Endodermal cell (in vitro differentiated cells): ENCODE measurements around the gene SLC1A6. TPM values are rescaled to one million over a fixed set of nuclear protein-coding genes. Genes with fewer than 3 reads are reported as not detected.

Experiments used
- DNase-seq: peaks from one replicate; pipeline ENCODE4 v3.0.0-alpha.2; 2017
- H3K27ac ChIP-seq: 2 replicates; pipeline ENCODE4 v1.5.1; 2013; ENCODE audit warnings: mild to moderate bottlenecking, low read depth, low read length, moderate library complexity
- H3K27me3 ChIP-seq: 2 replicates; pipeline ENCODE4 v1.6.1; 2013; ENCODE audit warnings: mild to moderate bottlenecking, low read length, moderate library complexity; ENCODE audit not compliant: insufficient read depth, control insufficient read depth, poor library complexity, severe bottlenecking
- H3K36me3 ChIP-seq: 2 replicates; pipeline ENCODE4 v1.7.0; 2013; ENCODE audit warnings: mild to moderate bottlenecking, low read length, moderate library complexity; ENCODE audit not compliant: control insufficient read depth, insufficient read depth
- H3K4me1 ChIP-seq: one replicate; pipeline ENCODE4 v1.7.0; 2013; ENCODE audit warnings: low read length; ENCODE audit not compliant: control insufficient read depth, insufficient read depth
- H3K4me3 ChIP-seq: 2 replicates; pipeline ENCODE4 v1.5.1; 2013; ENCODE audit warnings: mild to moderate bottlenecking, low read length, moderate library complexity
- H3K9ac ChIP-seq: 2 replicates; pipeline ENCODE4 v1.6.1; 2013; ENCODE audit warnings: mild to moderate bottlenecking, low read length, moderate library complexity; ENCODE audit not compliant: poor library complexity, severe bottlenecking; ENCODE audit errors: extremely low read depth
- H3K9me3 ChIP-seq: 2 replicates; pipeline ENCODE4 v1.6.1; 2013; ENCODE audit warnings: mild to moderate bottlenecking, low read length, moderate library complexity; ENCODE audit not compliant: control insufficient read depth
- H3K27ac Mint-ChIP-seq: 2 replicates; pipeline ENCODE4 v1.8.0; 2020; ENCODE audit warnings: mixed read lengths
- H3K27me3 Mint-ChIP-seq: 2 replicates; pipeline ENCODE4 v1.8.0; 2021; ENCODE audit warnings: mild to moderate bottlenecking, mixed read lengths; ENCODE audit not compliant: insufficient read depth
- H3K36me3 Mint-ChIP-seq: 2 replicates; pipeline ENCODE4 v1.8.0; 2020; ENCODE audit warnings: low read depth, mixed read lengths
- H3K4me1 Mint-ChIP-seq: 2 replicates; pipeline ENCODE4 v1.8.0; 2020; ENCODE audit warnings: mixed read lengths
- H3K4me3 Mint-ChIP-seq: 2 replicates; pipeline ENCODE4 v1.8.0; 2020; ENCODE audit warnings: mild to moderate bottlenecking, moderate library complexity, mixed read lengths
- H3K9me3 Mint-ChIP-seq: 2 replicates; pipeline ENCODE4 v1.8.0; 2020; ENCODE audit warnings: mild to moderate bottlenecking, mixed read lengths
- CTCF ChIP-seq: fragments of 200-600 bp; sonication (generic); conservative IDR thresholded peaks from 2 replicates; pipeline ENCODE4 v1.5.0; 2021; ENCODE audit warnings: antibody characterized with exemption, mild to moderate bottlenecking
- WGBS, 2 experiments: methylation state at CpG; one replicate each; pipeline versions ENCODE4 v1.1.5 to v1.1.7; 2013; ENCODE audit warnings: missing lambda C conversion rate in 2 of 2, mixed read lengths in 1 of 2; ENCODE audit not compliant: insufficient coverage in 1 of 2, insufficient read length in 1 of 2; 5-methylcytosine and 5-hydroxymethylcytosine counted together
- total RNA-seq, 2 donors: library from RNA; stranded (reverse); fragmentation: NEBNext Ultra II Directional in 1 of 2; extraction: Animal tissue kit (Norgen Biotek cat#: 25700) in 1 of 2; gene quantifications; 2 replicates in 1 of 2; 3 replicates in 1 of 2; pipeline ENCODE4 v1.2.1, GENCODE V29; 2021

SLC1A6 gene
- total RNA-seq, 2 donors from 2014 or later, result 0.86 to 3.1 TPM

GRCh38 chr19:14943601-14944000 lies 36.1 kb downstream of the SLC1A6 start:
- H3K9ac ChIP-seq, result no peak overlapping the region
- no peaks in the 10 kb centered on the region for H3K4me1 Mint-ChIP-seq
- 50 to 75% methylated on average over 1 to 3 of the region's 4 CpGs for WGBS, 2 experiments
- DNase-seq, result no peak
- H3K4me1 ChIP-seq, result no peaks in the 10 kb centered on the region
- H3K27ac Mint-ChIP-seq, result no peak overlapping the region
- H3K27me3 ChIP-seq, result no peaks in the 10 kb centered on the region
- peaks cover 73% of the 10 kb centered on the region for H3K9me3 Mint-ChIP-seq
- H3K36me3 ChIP-seq, result no peaks in the 10 kb centered on the region
- H3K36me3 Mint-ChIP-seq, result no peaks in the 10 kb centered on the region
- no peaks in the 10 kb centered on the region for H3K27me3 Mint-ChIP-seq
- H3K27ac ChIP-seq, result no peak overlapping the region
- TF ChIP-seq CTCF, result no peak
- no peak overlapping the region for H3K4me3 ChIP-seq
- no peak overlapping the region for H3K4me3 Mint-ChIP-seq
- H3K9me3 ChIP-seq, result peaks cover 39% of the 10 kb centered on the region

GRCh38 chr19:14941189-14941588 lies 38.5 kb downstream of the SLC1A6 start, which contains the start of gene OR7C2:
TSS of gene OR7C2 (plus strand) at chr19:14941489. CDS start at chr19:14941489, 0 bp downstream.
- Histone ChIP-seq H3K27me3 (no peaks in the 10 kb centered on the region), H3K27ac (no peak within 1 kb of the TSS), H3K4me3 (no peak within 1 kb of the TSS), H3K4me1 (no peaks in the 10 kb centered on the region), H3K9me3 (peaks cover 37% of the 10 kb centered on the region), H3K36me3 (no peaks in the 10 kb centered on the region), H3K9ac (no peak within 1 kb of the TSS)
- WGBS, 2 experiments, result 79 to 84% methylated on average over 6 of the region's 6 CpGs
- DNase-seq, result no peak
- Mint-ChIP-seq H3K36me3 (no peaks in the 10 kb centered on the region), H3K4me3 (no peak within 1 kb of the TSS), H3K27me3 (no peaks in the 10 kb centered on the region), H3K4me1 (no peaks in the 10 kb centered on the region), H3K9me3 (peaks cover 66% of the 10 kb centered on the region), H3K27ac (no peak within 1 kb of the TSS)
- TF ChIP-seq CTCF, result no peak

- TF ChIP-seq CTCF, result no peak
- Histone ChIP-seq H3K36me3 (no peaks in the 10 kb centered on the region), H3K27me3 (no peaks in the 10 kb centered on the region), H3K4me1 (no peaks in the 10 kb centered on the region), H3K9me3 (peaks cover 37% of the 10 kb centered on the region), H3K27ac (no peak overlapping the region), H3K9ac (no peak overlapping the region), H3K4me3 (no peak overlapping the region)
- H3K9me3 Mint-ChIP-seq, result peaks cover 69% of the 10 kb centered on the region
- DNase-seq, result no peak
- 66 to 70% methylated on average over 5 to 6 of the region's 6 CpGs for WGBS, 2 experiments
- H3K27me3 Mint-ChIP-seq, result no peaks in the 10 kb centered on the region
- no peak overlapping the region for H3K4me3 Mint-ChIP-seq
- H3K36me3 Mint-ChIP-seq, result no peaks in the 10 kb centered on the region
- no peak overlapping the region for H3K27ac Mint-ChIP-seq
- H3K4me1 Mint-ChIP-seq, result no peaks in the 10 kb centered on the region
Measured at GRCh38 chr19:14940266-14940665, 39.4 kb downstream of the SLC1A6 start.
